Activated B cell treated with CpG ODN at 0.5 μM for 24 hours (primary cell): ENCODE data around the gene FRMD5. TPM values are rescaled to one million over a fixed set of nuclear protein-coding genes. Genes with fewer than 3 reads are reported as not detected.

Source experiments
- ATAC-seq: fragments of 200-7000 bp; cut with Tn5 transposase; one replicate; pipeline ENCODE4 v1.10.0; 2021; ENCODE audit warnings: low read depth, mild to moderate bottlenecking, moderate library complexity
- CTCF ChIA-PET: fragments of 350-600 bp; sonication (Branson Sonifier 250); formaldehyde crosslinking; loops from one replicate; lab custom pipeline; 2021; ENCODE audit warnings: antibody characterized with exemption; lab: Charles Lee
- POLR2A ChIA-PET: fragments of 350-600 bp; sonication (Branson Sonifier 250); formaldehyde crosslinking; loops from one replicate; lab custom pipeline; 2021; ENCODE audit warnings: antibody characterized with exemption; lab: Charles Lee
- DNase-seq: peaks from one replicate; pipeline ENCODE4 v3.0.0; 2022
- H3K27ac Mint-ChIP-seq: one replicate; pipeline ENCODE4 v1.8.0; 2020; ENCODE audit warnings: mixed read lengths
- H3K27me3 Mint-ChIP-seq: one replicate; pipeline ENCODE4 v1.8.0; 2021; ENCODE audit warnings: mixed read lengths
- H3K36me3 Mint-ChIP-seq: one replicate; pipeline ENCODE4 v1.8.0; 2021; ENCODE audit warnings: low read depth, mixed read lengths
- H3K4me1 Mint-ChIP-seq: one replicate; pipeline ENCODE4 v1.8.0; 2021; ENCODE audit warnings: mixed read lengths
- H3K4me3 Mint-ChIP-seq: one replicate; pipeline ENCODE4 v1.8.0; 2020; ENCODE audit warnings: mild to moderate bottlenecking, mixed read lengths
- H3K9me3 Mint-ChIP-seq: one replicate; pipeline ENCODE4 v1.8.0; 2020; ENCODE audit warnings: mixed read lengths
- CTCF ChIP-seq: fragments of 200-600 bp; IDR thresholded peaks from one replicate; pipeline ENCODE4 v1.8.0; 2022; ENCODE audit warnings: antibody characterized with exemption, mild to moderate bottlenecking
- intact Hi-C: fragments of 100-400 bp; cut with micrococcal nuclease; formaldehyde crosslinking; loops from one replicate; pipeline ENCODE4 v1.15.1; 2024
- total RNA-seq: library from RNA; stranded (reverse); gene quantifications from 2 replicates; pipeline ENCODE4 v1.2.3, GENCODE V29; 2022

FRMD5 gene
- total RNA-seq, 1 donor from 2014 or later = 0.53 TPM

GRCh38 chr15:44125879-44126278 is 69.2 kb downstream of the FRMD5 start:
- no peak for TF ChIP-seq CTCF
- intact Hi-C loops = no loop called here
- no peak overlapping the region for H3K4me3 Mint-ChIP-seq
- CTCF ChIA-PET = no interaction called here
- H3K27ac Mint-ChIP-seq = no peak overlapping the region
- no peak for DNase-seq
- no peaks in the 10 kb centered on the region for H3K4me1 Mint-ChIP-seq
- POLR2A ChIA-PET = no interaction called here
- H3K9me3 Mint-ChIP-seq = no peaks in the 10 kb centered on the region
- no peak for ATAC-seq
- peaks cover 14% of the 10 kb centered on the region for H3K27me3 Mint-ChIP-seq
- H3K36me3 Mint-ChIP-seq = no peaks in the 10 kb centered on the region

DNA sequence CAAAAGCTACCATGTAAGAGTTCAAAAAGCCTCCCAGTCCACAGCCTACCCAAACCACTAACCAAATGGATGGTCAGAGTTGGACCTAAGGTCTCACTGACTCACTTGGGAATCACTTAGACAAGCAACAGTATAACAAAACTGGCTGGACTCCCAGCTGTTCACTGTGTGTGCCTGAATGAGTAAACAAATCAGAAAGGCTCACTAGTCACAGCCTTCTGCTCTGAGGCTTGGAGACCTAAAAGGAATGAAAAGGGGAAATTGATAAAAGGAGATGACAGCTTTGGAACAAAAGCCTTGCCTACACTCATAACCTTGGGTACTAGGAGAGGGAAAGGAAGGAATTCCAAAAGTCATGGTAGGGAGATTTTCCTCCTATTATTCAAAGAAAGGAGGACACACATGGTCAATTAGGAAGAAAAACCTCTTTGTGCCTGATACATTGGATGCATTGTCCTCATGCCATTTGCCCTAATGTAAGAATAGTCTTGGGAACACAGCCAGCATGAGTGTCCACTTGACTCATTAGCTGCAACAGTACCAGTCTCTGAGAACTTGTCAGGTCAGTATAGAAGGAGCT is 92.3 kb downstream of the FRMD5 start:
- no peaks in the 10 kb centered on the region for H3K9me3 Mint-ChIP-seq
- no peaks in the 10 kb centered on the region for H3K4me1 Mint-ChIP-seq
- DNase-seq (no peak), ATAC-seq (no peak)
- TF ChIP-seq CTCF = no peak
- intact Hi-C loops = no loop called here
- ChIA-PET CTCF (no interaction called here), POLR2A (no interaction called here)
- no peak overlapping the region for H3K4me3 Mint-ChIP-seq
- no peaks in the 10 kb centered on the region for H3K36me3 Mint-ChIP-seq
- peaks cover 16% of the 10 kb centered on the region for H3K27me3 Mint-ChIP-seq
- no peak overlapping the region for H3K27ac Mint-ChIP-seq

DNA sequence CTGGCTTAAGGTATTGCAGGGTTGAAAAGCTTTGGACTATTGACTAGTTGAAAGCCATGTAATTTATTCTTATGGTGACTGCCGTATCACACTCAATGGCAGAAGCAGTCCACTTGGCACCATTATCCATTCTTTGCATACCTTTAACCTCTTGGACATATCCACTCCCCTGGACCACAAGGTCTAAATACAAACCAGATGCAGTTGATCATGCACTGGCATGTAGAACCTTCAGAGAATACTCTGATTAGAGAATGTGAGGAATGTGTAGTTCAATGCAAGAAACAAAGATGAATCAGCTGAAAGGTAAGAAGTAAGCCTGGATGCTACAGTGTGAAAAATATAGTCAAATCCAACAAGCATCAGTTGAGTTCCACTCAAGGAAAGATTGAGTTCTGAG is 93.1 kb downstream of the FRMD5 start:
- Mint-ChIP-seq H3K27ac (no peak overlapping the region), H3K27me3 (peaks cover 11% of the 10 kb centered on the region), H3K4me1 (no peaks in the 10 kb centered on the region), H3K4me3 (no peak overlapping the region), H3K36me3 (no peaks in the 10 kb centered on the region), H3K9me3 (no peaks in the 10 kb centered on the region)
- TF ChIP-seq CTCF = no peak
- DNase-seq (no peak), ATAC-seq (no peak)
- CTCF ChIA-PET = no interaction called here
- POLR2A ChIA-PET = interaction anchor here (0.6 kb wide), 1 partner anchor 146 kb away, joined by 3 read pairs; no protein-coding TSS in a partner anchor
- intact Hi-C loops = no loop called here

- no peaks in the 10 kb centered on the region for H3K4me1 Mint-ChIP-seq
- intact Hi-C loops = no loop called here
- POLR2A ChIA-PET = no interaction called here
These were observed 93.8 kb downstream of the FRMD5 start for GRCh38 chr15:44101286-44101685.

GRCh38 chr15:44099671-44100070 is 95.4 kb downstream of the FRMD5 start:
- TF ChIP-seq CTCF = no peak
- ChIA-PET CTCF (interaction anchor here (0.6 kb wide), 1 partner anchor 39 kb away, joined by 3 read pairs; no protein-coding TSS in a partner anchor), POLR2A (interaction anchor here (0.6 kb wide), 1 partner anchor 278 kb away, joined by 3 read pairs; no protein-coding TSS in a partner anchor)
- intact Hi-C loops = no loop called here
- no peak for ATAC-seq
- Mint-ChIP-seq H3K9me3 (no peaks in the 10 kb centered on the region), H3K27me3 (peaks cover 10% of the 10 kb centered on the region), H3K4me3 (no peak overlapping the region), H3K36me3 (no peaks in the 10 kb centered on the region), H3K4me1 (no peaks in the 10 kb centered on the region), H3K27ac (no peak overlapping the region)
- no peak for DNase-seq

More at GRCh38 chr15:44101286-44101685, 93.8 kb downstream of the FRMD5 start:
- DNase-seq = no peak
- ATAC-seq = no peak
- Mint-ChIP-seq H3K27me3 (peaks cover 9% of the 10 kb centered on the region), H3K27ac (no peak overlapping the region), H3K36me3 (no peaks in the 10 kb centered on the region), H3K9me3 (no peaks in the 10 kb centered on the region), H3K4me3 (no peak overlapping the region)
- CTCF ChIA-PET = no interaction called here
- TF ChIP-seq CTCF = no peak
